Trophoblast cell (in vitro differentiated cells and primary cell): ENCODE measurements around the gene ARFGAP3.

Experiments
- DNase-seq, 2 donors: peaks; one replicate each; pipeline ENCODE4 v3.0.0-alpha.2; 2016
- H2AFZ ChIP-seq: 2 replicates; pipeline ENCODE4 v1.6.1; 2013; ENCODE audit warnings: low read length, moderate library complexity, mild to moderate bottlenecking; ENCODE audit not compliant: insufficient read depth, poor library complexity
- H2AK5ac ChIP-seq: 2 replicates; pipeline ENCODE4 v1.6.1; 2013; ENCODE audit warnings: mild to moderate bottlenecking, low read length
- H2BK120ac ChIP-seq: 2 replicates; pipeline ENCODE4 v1.6.1; 2013; ENCODE audit warnings: low read length, mild to moderate bottlenecking, moderate library complexity; ENCODE audit not compliant: insufficient read depth, poor library complexity
- H2BK12ac ChIP-seq: 2 replicates; pipeline ENCODE4 v1.6.1; 2013; ENCODE audit warnings: mild to moderate bottlenecking, low read length, moderate library complexity
- H2BK5ac ChIP-seq: 2 replicates; pipeline ENCODE4 v1.6.1; 2013; ENCODE audit warnings: low read length, low read depth, moderate library complexity, mild to moderate bottlenecking; ENCODE audit not compliant: poor library complexity
- H3K14ac ChIP-seq: 2 replicates; pipeline ENCODE4 v1.6.1; 2013; ENCODE audit warnings: mild to moderate bottlenecking, low read length
- H3K18ac ChIP-seq: 2 replicates; pipeline ENCODE4 v1.6.1; 2013; ENCODE audit warnings: mild to moderate bottlenecking, low read length
- H3K23ac ChIP-seq: 2 replicates; pipeline ENCODE4 v1.6.1; 2013; ENCODE audit warnings: low read length
- H3K27ac ChIP-seq: 2 replicates; pipeline ENCODE4 v1.5.1; 2013; ENCODE audit warnings: low read depth, mild to moderate bottlenecking, inconsistent platforms, low read length, moderate library complexity
- H3K27me3 ChIP-seq: 2 replicates; pipeline ENCODE4 v1.6.1; 2013; ENCODE audit warnings: inconsistent platforms, mild to moderate bottlenecking, low read length, moderate library complexity; ENCODE audit not compliant: insufficient read depth
- H3K36me3 ChIP-seq, 2 experiments: 1 replicate in 1 of 2; 2 replicates in 1 of 2; pipeline ENCODE4 v1.6.1; 2013; ENCODE audit warnings: low read length in 2 of 2, mild to moderate bottlenecking in 2 of 2, moderate library complexity in 1 of 2; ENCODE audit not compliant: insufficient read depth in 2 of 2, control insufficient read depth in 1 of 2
- H3K4ac ChIP-seq: 2 replicates; pipeline ENCODE4 v1.6.1; 2013; ENCODE audit warnings: low read depth, mild to moderate bottlenecking, low read length, moderate library complexity
- H3K4me1 ChIP-seq, 2 experiments: 1 replicate in 1 of 2; 2 replicates in 1 of 2; pipeline ENCODE4 v1.6.1; 2013; ENCODE audit warnings: low read length in 2 of 2, mild to moderate bottlenecking in 2 of 2, moderate library complexity in 1 of 2; ENCODE audit not compliant: insufficient read depth in 2 of 2, control insufficient read depth in 1 of 2
- H3K4me2 ChIP-seq: 2 replicates; pipeline ENCODE4 v1.6.1; 2013; ENCODE audit warnings: inconsistent platforms, mild to moderate bottlenecking, low read length, moderate library complexity
- H3K4me3 ChIP-seq: 2 replicates; pipeline ENCODE4 v1.5.1; 2013; ENCODE audit warnings: mild to moderate bottlenecking, low read depth, low read length, inconsistent platforms
- H3K79me1 ChIP-seq: one replicate; pipeline ENCODE4 v1.6.1; 2013; ENCODE audit warnings: low read length
- H3K79me2 ChIP-seq: 2 replicates; pipeline ENCODE4 v1.6.1; 2013; ENCODE audit warnings: low read length, mild to moderate bottlenecking; ENCODE audit not compliant: control insufficient read depth, insufficient read depth, poor library complexity
- H3K9ac ChIP-seq: 2 replicates; pipeline ENCODE4 v1.6.1; 2013; ENCODE audit warnings: mild to moderate bottlenecking, low read length
- H3K9me3 ChIP-seq: 2 replicates; pipeline ENCODE4 v1.6.1; 2013; ENCODE audit warnings: low read depth, mild to moderate bottlenecking, control low read depth, inconsistent platforms, low read length; ENCODE audit not compliant: insufficient read depth
- H4K12ac ChIP-seq: 2 replicates; pipeline ENCODE4 v1.6.1; 2013; ENCODE audit warnings: low read depth, mild to moderate bottlenecking, low read length, moderate library complexity
- H4K8ac ChIP-seq: 2 replicates; pipeline ENCODE4 v1.6.1; 2013; ENCODE audit warnings: low read depth, mild to moderate bottlenecking, low read length, moderate library complexity
- H4K91ac ChIP-seq: one replicate; pipeline ENCODE4 v1.6.1; 2013; ENCODE audit warnings: low read depth, mild to moderate bottlenecking, low read length, moderate library complexity
- WGBS: extraction: QIAGEN DNeasy Blood & Tissue Kit; methylation state at CpG from one replicate; pipeline ENCODE4 v1.1.7; 2013; ENCODE audit warnings: missing lambda C conversion rate; ENCODE audit not compliant: insufficient read length, insufficient coverage; ENCODE audit errors: extremely low coverage; 5-methylcytosine and 5-hydroxymethylcytosine counted together

Gene ARFGAP3

DNA sequence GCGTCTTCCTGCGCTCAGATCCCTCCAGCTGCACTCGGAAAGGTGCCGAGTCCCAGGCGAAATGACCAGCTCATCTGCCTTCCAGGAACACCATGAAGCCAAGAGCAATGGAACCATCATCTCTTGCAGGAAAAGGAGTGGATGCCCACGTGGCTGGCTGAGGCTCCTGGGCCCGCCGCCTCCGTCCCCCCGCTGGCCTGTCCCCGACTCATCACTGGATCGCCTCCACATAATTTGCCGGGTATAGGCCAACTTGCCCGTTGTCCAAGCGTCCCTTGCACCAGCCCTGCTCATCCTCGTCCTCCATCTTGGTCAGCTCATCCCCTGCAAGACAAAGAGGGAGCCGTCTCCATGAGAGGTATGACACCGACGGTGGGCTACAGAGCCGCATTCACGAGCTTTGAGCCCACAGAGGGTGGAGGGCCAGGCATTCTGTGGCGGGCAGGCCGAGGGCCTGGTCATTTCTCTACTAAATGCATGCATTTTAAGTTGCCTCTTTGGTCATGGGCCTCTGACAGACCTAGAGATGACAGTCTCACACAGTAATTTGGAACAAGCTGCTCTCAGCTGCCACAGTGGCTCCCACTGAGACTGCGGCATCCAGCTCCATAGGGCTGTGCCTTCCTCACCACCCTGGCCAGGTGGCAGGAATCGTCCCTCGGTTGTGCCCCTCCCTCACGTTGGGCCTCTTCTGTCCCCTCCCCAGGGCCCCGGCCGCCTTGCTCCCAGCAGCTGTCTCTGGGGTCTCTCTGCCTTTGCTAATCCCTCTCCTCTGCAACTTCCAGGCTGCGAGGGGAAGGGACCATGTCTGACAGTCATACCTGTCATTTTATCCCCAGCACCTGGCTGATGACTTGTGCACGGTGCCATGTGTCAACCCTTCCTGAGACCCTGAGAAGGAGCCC is 14.3 kb upstream of the ARFGAP3 start:
- Histone ChIP-seq H3K9ac (no peak overlapping the region), H3K4me2 (no peak overlapping the region), H3K4me1 (peaks cover 0 to 6% of the 10 kb centered on the region in 2 experiments), H2AK5ac (no peak overlapping the region), H4K91ac (no peak overlapping the region), H3K27ac (no peak overlapping the region), H3K4ac (no peak overlapping the region), H3K9me3 (peaks cover 1% of the 10 kb centered on the region), H3K23ac (no peak overlapping the region), H4K12ac (no peak overlapping the region), H3K79me1 (no peaks in the 10 kb centered on the region), H2BK12ac (no peak overlapping the region), H4K8ac (no peak overlapping the region), H3K18ac (no peak overlapping the region), H3K27me3 (no peaks in the 10 kb centered on the region), H2AFZ (no peak overlapping the region), H3K14ac (no peak overlapping the region), H3K4me3 (no peak overlapping the region), H3K79me2 (no peaks in the 10 kb centered on the region), H3K36me3 (peaks cover 58 to 62% of the 10 kb centered on the region in 2 experiments), H2BK5ac (no peak overlapping the region), H2BK120ac (no peak overlapping the region)
- no peak for DNase-seq
- WGBS: no CpG with 5 or more reads among the region's 31 CpGs

GRCh38 chr22:42869888-42870480 is 12.9 kb upstream of the ARFGAP3 start:
- H4K91ac ChIP-seq: no peak overlapping the region
- no peak overlapping the region for H4K8ac ChIP-seq

GRCh38 chr22:42869463-42869862 is 12.4 kb upstream of the ARFGAP3 start:
- H3K14ac ChIP-seq: no peak overlapping the region
- H3K27me3 ChIP-seq: no peaks in the 10 kb centered on the region
- H3K23ac ChIP-seq: no peak overlapping the region
- H3K79me2 ChIP-seq: no peaks in the 10 kb centered on the region
- no peak for DNase-seq
- no peak overlapping the region for H2AFZ ChIP-seq
- H3K9ac ChIP-seq: no peak overlapping the region
- no peak overlapping the region for H2BK5ac ChIP-seq
- H2BK120ac ChIP-seq: no peak overlapping the region
- H3K36me3 ChIP-seq: peaks cover 45 to 46% of the 10 kb centered on the region in 2 experiments
- H3K79me1 ChIP-seq: no peaks in the 10 kb centered on the region
- H3K9me3 ChIP-seq: peaks cover 1% of the 10 kb centered on the region
- H3K4me3 ChIP-seq: no peak overlapping the region
- WGBS: no CpG with 5 or more reads among the region's 8 CpGs
- no peak overlapping the region for H4K91ac ChIP-seq
- no peak overlapping the region for H3K27ac ChIP-seq
- no peak overlapping the region for H3K18ac ChIP-seq
- H3K4me1 ChIP-seq: peaks cover 0 to 6% of the 10 kb centered on the region in 2 experiments
- H3K4ac ChIP-seq: no peak overlapping the region
- no peak overlapping the region for H2AK5ac ChIP-seq
- no peak overlapping the region for H4K8ac ChIP-seq
- no peak overlapping the region for H3K4me2 ChIP-seq
- no peak overlapping the region for H2BK12ac ChIP-seq
- no peak overlapping the region for H4K12ac ChIP-seq

More at GRCh38 chr22:42869888-42870480, 12.9 kb upstream of the ARFGAP3 start:
- Histone ChIP-seq H3K79me1 (no peaks in the 10 kb centered on the region), H2BK120ac (no peak overlapping the region), H3K36me3 (peaks cover 47 to 49% of the 10 kb centered on the region in 2 experiments), H3K79me2 (no peaks in the 10 kb centered on the region), H4K12ac (no peak overlapping the region), H3K14ac (no peak overlapping the region), H3K4me2 (no peak overlapping the region), H2BK5ac (no peak overlapping the region), H2BK12ac (no peak overlapping the region), H3K9me3 (peaks cover 1% of the 10 kb centered on the region), H3K18ac (no peak overlapping the region), H3K4ac (no peak overlapping the region), H3K4me1 (peaks cover 0 to 6% of the 10 kb centered on the region in 2 experiments), H2AK5ac (no peak overlapping the region), H3K4me3 (no peak overlapping the region), H3K27me3 (no peaks in the 10 kb centered on the region), H3K27ac (no peak overlapping the region), H3K9ac (no peak overlapping the region), H2AFZ (no peak overlapping the region), H3K23ac (no peak overlapping the region)
- DNase-seq: no peak
- no CpG with 5 or more reads among the region's 33 CpGs for WGBS

GRCh38 chr22:42868751-42869251 is 11.7 kb upstream of the ARFGAP3 start:
- Histone ChIP-seq H3K4me2 (no peak overlapping the region), H3K9me3 (peaks cover 1% of the 10 kb centered on the region), H4K12ac (no peak overlapping the region), H2AFZ (no peak overlapping the region), H2AK5ac (no peak overlapping the region), H2BK120ac (no peak overlapping the region), H3K27me3 (no peaks in the 10 kb centered on the region), H3K4me1 (peaks cover 0 to 6% of the 10 kb centered on the region in 2 experiments), H3K36me3 (peaks cover 40% of the 10 kb centered on the region in 2 experiments), H3K14ac (no peak overlapping the region), H3K23ac (no peak overlapping the region), H4K8ac (no peak overlapping the region), H3K4me3 (no peak overlapping the region), H3K4ac (no peak overlapping the region), H2BK5ac (no peak overlapping the region), H3K79me1 (no peaks in the 10 kb centered on the region), H4K91ac (no peak overlapping the region), H3K18ac (no peak overlapping the region), H3K9ac (no peak overlapping the region), H2BK12ac (no peak overlapping the region), H3K27ac (no peak overlapping the region), H3K79me2 (no peaks in the 10 kb centered on the region)
- DNase-seq: peak in 1 of 2 donors; percentile 36
- no CpG with 5 or more reads among the region's 16 CpGs for WGBS
